Measurements from ENCODE around the gene CEP131.

Gene CEP131

GRCh38 chr17:81193470-81194224 is 29.1 kb downstream of the CEP131 start:
- no peaks in the 10 kb centered on the region for H3K9me3 Mint-ChIP-seq
- no peak overlapping the region for H3K27ac Mint-ChIP-seq
- H3K4me1 Mint-ChIP-seq: no peaks in the 10 kb centered on the region
- no peaks in the 10 kb centered on the region for H3K36me3 Mint-ChIP-seq
- H3K27me3 Mint-ChIP-seq: no peaks in the 10 kb centered on the region
- H3K4me3 Mint-ChIP-seq: no peak overlapping the region

GRCh38 chr17:81193051-81193410 is 29.7 kb downstream of the CEP131 start:
- H3K9me3 Mint-ChIP-seq: no peaks in the 10 kb centered on the region
- H3K4me1 Mint-ChIP-seq: no peaks in the 10 kb centered on the region
- no peaks in the 10 kb centered on the region for H3K36me3 Mint-ChIP-seq
- no peak overlapping the region for H3K27ac Mint-ChIP-seq
- no peak overlapping the region for H3K4me3 Mint-ChIP-seq
- no peaks in the 10 kb centered on the region for H3K27me3 Mint-ChIP-seq

- no peaks in the 10 kb centered on the region for H3K4me1 Mint-ChIP-seq
- H3K9me3 Mint-ChIP-seq: no peaks in the 10 kb centered on the region
- no peak overlapping the region for H3K4me3 Mint-ChIP-seq
- H3K27me3 Mint-ChIP-seq: no peaks in the 10 kb centered on the region
- no peaks in the 10 kb centered on the region for H3K36me3 Mint-ChIP-seq
- H3K27ac Mint-ChIP-seq: no peak overlapping the region
These were observed 30.2 kb downstream of the CEP131 start for GRCh38 chr17:81192386-81193050.

- Mint-ChIP-seq H3K27me3 (no peaks in the 10 kb centered on the region), H3K9me3 (no peaks in the 10 kb centered on the region), H3K36me3 (no peaks in the 10 kb centered on the region), H3K27ac (no peak overlapping the region), H3K4me3 (no peak overlapping the region), H3K4me1 (no peaks in the 10 kb centered on the region)
These were observed 31.1 kb downstream of the CEP131 start for GRCh38 chr17:81191646-81192045.

GRCh38 chr17:81191116-81191515 is 31.6 kb downstream of the CEP131 start:
- Mint-ChIP-seq H3K4me3 (no peak overlapping the region), H3K36me3 (no peaks in the 10 kb centered on the region), H3K4me1 (no peaks in the 10 kb centered on the region), H3K9me3 (no peaks in the 10 kb centered on the region), H3K27me3 (no peaks in the 10 kb centered on the region), H3K27ac (no peak overlapping the region)

GRCh38 chr17:81190591-81190990 is 32.2 kb downstream of the CEP131 start:
- Mint-ChIP-seq H3K27me3 (no peaks in the 10 kb centered on the region), H3K4me1 (no peaks in the 10 kb centered on the region), H3K27ac (no peak overlapping the region), H3K9me3 (no peaks in the 10 kb centered on the region), H3K36me3 (no peaks in the 10 kb centered on the region), H3K4me3 (no peak overlapping the region)

- no peaks in the 10 kb centered on the region for H3K36me3 Mint-ChIP-seq
- no peaks in the 10 kb centered on the region for H3K9me3 Mint-ChIP-seq
- H3K27me3 Mint-ChIP-seq: no peaks in the 10 kb centered on the region
- no peak overlapping the region for H3K4me3 Mint-ChIP-seq
- H3K27ac Mint-ChIP-seq: no peak overlapping the region
- no peaks in the 10 kb centered on the region for H3K4me1 Mint-ChIP-seq
These were observed 32.9 kb downstream of the CEP131 start for GRCh38 chr17:81189670-81190530.

GRCh38 chr17:81189016-81189415 is 33.7 kb downstream of the CEP131 start:
- H3K9me3 Mint-ChIP-seq: no peaks in the 10 kb centered on the region
- no peaks in the 10 kb centered on the region for H3K4me1 Mint-ChIP-seq
- H3K4me3 Mint-ChIP-seq: no peak overlapping the region
- no peak overlapping the region for H3K27ac Mint-ChIP-seq
- no peaks in the 10 kb centered on the region for H3K27me3 Mint-ChIP-seq
- no peaks in the 10 kb centered on the region for H3K36me3 Mint-ChIP-seq

- H3K4me3 Mint-ChIP-seq: no peak overlapping the region
- H3K4me1 Mint-ChIP-seq: no peaks in the 10 kb centered on the region
- H3K36me3 Mint-ChIP-seq: no peaks in the 10 kb centered on the region
- no peaks in the 10 kb centered on the region for H3K9me3 Mint-ChIP-seq
- no peaks in the 10 kb centered on the region for H3K27me3 Mint-ChIP-seq
- no peak overlapping the region for H3K27ac Mint-ChIP-seq
These were observed 34.3 kb downstream of the CEP131 start for GRCh38 chr17:81188491-81188840.

- no peaks in the 10 kb centered on the region for H3K27me3 Mint-ChIP-seq
- no peak overlapping the region for H3K27ac Mint-ChIP-seq
- H3K9me3 Mint-ChIP-seq: no peaks in the 10 kb centered on the region
- H3K36me3 Mint-ChIP-seq: no peaks in the 10 kb centered on the region
- no peak overlapping the region for H3K4me3 Mint-ChIP-seq
- no peaks in the 10 kb centered on the region for H3K4me1 Mint-ChIP-seq
These were observed 34.9 kb downstream of the CEP131 start for GRCh38 chr17:81187586-81188490.

- Mint-ChIP-seq H3K27me3 (no peaks in the 10 kb centered on the region), H3K9me3 (no peaks in the 10 kb centered on the region), H3K27ac (no peak overlapping the region), H3K4me3 (no peak overlapping the region), H3K4me1 (no peaks in the 10 kb centered on the region), H3K36me3 (no peaks in the 10 kb centered on the region)
These were observed 35.6 kb downstream of the CEP131 start for GRCh38 chr17:81187120-81187519.

- no peaks in the 10 kb centered on the region for H3K27me3 Mint-ChIP-seq
- H3K27ac Mint-ChIP-seq: no peak overlapping the region
- H3K36me3 Mint-ChIP-seq: no peaks in the 10 kb centered on the region
- H3K9me3 Mint-ChIP-seq: no peaks in the 10 kb centered on the region
- no peak overlapping the region for H3K4me3 Mint-ChIP-seq
- H3K4me1 Mint-ChIP-seq: no peaks in the 10 kb centered on the region
These were observed 36.6 kb downstream of the CEP131 start for GRCh38 chr17:81186203-81186602.

- H3K27ac Mint-ChIP-seq: no peak overlapping the region
- no peaks in the 10 kb centered on the region for H3K27me3 Mint-ChIP-seq
- no peaks in the 10 kb centered on the region for H3K9me3 Mint-ChIP-seq
- H3K4me3 Mint-ChIP-seq: no peak overlapping the region
- no peaks in the 10 kb centered on the region for H3K4me1 Mint-ChIP-seq
- no peaks in the 10 kb centered on the region for H3K36me3 Mint-ChIP-seq
These were observed 38.2 kb downstream of the CEP131 start for GRCh38 chr17:81184555-81184954.

- no peak overlapping the region for H3K4me3 Mint-ChIP-seq
- H3K27me3 Mint-ChIP-seq: no peaks in the 10 kb centered on the region
- no peaks in the 10 kb centered on the region for H3K36me3 Mint-ChIP-seq
- H3K27ac Mint-ChIP-seq: no peak overlapping the region
- H3K9me3 Mint-ChIP-seq: no peaks in the 10 kb centered on the region
- no peaks in the 10 kb centered on the region for H3K4me1 Mint-ChIP-seq
These were observed 39.0 kb downstream of the CEP131 start for GRCh38 chr17:81183807-81184206.

- Mint-ChIP-seq H3K27me3 (no peaks in the 10 kb centered on the region), H3K9me3 (no peaks in the 10 kb centered on the region), H3K27ac (no peak overlapping the region), H3K4me1 (no peaks in the 10 kb centered on the region), H3K36me3 (no peaks in the 10 kb centered on the region), H3K4me3 (no peak overlapping the region)
These were observed 39.4 kb downstream of the CEP131 start for GRCh38 chr17:81183316-81183715.
